DMS153 treated with DMSO at 0.1 percent for 48 hours (cell line): Measurements from ENCODE around the gene RHOBTB1.

Experiments used
- DNase-seq: peaks from one replicate; lab custom pipeline; 2025; ENCODE audit not compliant: unreplicated experiment; lab: John Stamatoyannopoulos, UW

The RHOBTB1 gene

DNA sequence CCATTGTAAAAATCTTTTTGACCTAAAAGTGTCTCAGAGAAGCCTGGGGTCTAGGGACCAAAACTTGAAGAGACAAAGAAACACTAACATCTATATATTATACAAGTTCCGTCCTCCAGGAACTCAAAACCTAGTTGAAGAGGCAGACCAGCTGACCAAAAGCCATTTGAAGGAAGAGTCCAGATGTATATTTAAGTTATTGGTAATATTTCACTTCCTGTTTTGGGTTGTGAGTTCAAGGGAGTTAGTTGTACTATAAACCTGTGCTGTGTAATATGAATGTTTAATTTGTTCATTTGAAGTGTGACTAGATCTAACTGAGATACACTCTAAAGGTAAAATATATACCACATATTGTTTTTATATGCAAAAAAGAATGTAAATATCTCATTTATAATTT is 120.7 kb downstream of the RHOBTB1 start:
- DNase-seq = no peak

DNA sequence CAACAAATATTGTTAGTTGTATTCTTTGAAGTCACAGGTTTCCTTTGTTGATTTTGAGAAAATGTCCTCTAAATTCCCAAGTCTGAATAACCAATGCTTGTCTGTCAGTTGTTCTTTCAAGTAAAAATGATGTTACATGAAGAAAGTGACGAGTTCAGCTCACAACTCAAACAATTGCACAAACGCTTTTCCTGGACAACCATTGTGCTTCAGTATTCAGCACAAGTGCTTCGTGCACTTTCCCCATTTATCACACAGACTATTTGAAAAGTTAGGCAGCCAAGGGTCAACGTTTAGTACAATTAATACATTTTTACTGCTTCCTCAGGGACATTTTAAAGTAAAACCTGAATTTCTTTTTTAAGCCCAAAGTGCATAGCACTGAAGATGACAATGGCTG is 121.2 kb downstream of the RHOBTB1 start:
- DNase-seq = no peak

DNA sequence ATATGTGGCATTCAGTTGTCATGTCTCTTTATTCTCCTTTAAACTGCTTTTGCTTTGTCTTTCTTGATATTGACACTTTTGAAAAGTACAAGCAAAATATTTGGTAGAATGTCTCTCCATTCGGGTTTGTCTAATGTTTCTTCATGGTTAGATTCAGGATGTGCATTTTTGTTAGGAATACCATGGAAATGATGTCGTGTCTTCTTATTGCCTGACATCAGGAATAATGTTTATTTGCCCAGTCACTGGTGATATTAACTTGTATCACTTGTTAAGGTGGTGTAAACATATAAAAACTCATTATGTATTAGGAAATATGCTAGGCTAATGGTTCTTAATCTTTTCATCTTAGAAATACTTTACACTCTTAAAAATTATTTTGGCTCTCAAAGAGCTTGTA is 122.3 kb downstream of the RHOBTB1 start:
- no peak for DNase-seq

DNA sequence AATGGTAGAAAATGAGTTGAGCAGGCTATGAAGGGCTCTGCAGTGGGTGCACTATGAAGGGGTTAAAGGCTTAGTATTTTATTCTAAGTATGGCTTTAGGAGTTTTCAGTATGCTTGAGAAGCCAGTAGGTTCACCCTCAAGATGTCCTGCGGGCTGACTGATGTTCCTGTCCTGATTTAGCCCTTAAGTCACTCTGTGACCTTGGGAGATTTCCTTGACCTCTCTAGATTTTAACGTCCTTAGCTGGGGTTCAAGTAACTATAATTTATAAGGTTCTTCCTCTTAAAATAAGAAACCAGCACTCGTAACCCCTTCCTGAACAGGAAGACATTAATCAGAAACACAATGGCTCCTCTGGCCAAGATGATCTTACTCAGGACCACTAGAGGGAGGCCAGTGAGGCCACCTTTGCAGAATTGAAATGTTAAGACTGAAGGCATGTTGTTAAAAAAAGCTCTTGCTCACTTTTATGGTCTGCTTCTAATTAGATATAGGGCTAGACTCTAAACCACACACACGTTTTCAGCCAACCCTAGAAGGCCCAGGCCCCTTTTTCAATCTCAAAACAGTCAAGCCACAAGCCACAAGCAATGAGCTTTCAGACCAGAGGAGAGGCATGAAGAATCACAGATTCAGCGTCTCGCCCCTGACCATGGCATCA is 123.8 kb downstream of the RHOBTB1 start:
- DNase-seq = no peak
